H9 (cell line): ENCODE measurements around the gene VIP. TPM values are rescaled to one million over a fixed set of nuclear protein-coding genes. Genes with fewer than 3 reads are reported as not detected.

ENCODE experiments used
- DNase-seq: peaks from one replicate; pipeline ENCODE4 v3.0.0-alpha.2; 2017
- H2AFZ ChIP-seq: one replicate; pipeline ENCODE4 v1.6.1; 2013; ENCODE audit warnings: mild to moderate bottlenecking, low read length, control low read depth, moderate library complexity
- H2AK5ac ChIP-seq: 2 replicates; pipeline ENCODE4 v1.6.1; 2013; ENCODE audit warnings: low read length, control low read depth, mixed read lengths; ENCODE audit not compliant: insufficient read length
- H2BK120ac ChIP-seq: one replicate; pipeline ENCODE4 v1.6.1; 2013; ENCODE audit warnings: low read depth, mild to moderate bottlenecking, low read length, control low read depth, inconsistent platforms; ENCODE audit not compliant: poor library complexity, severe bottlenecking
- H2BK12ac ChIP-seq: 2 replicates; pipeline ENCODE4 v1.6.1; 2013; ENCODE audit warnings: low read length, control low read depth, mixed read lengths, low read depth; ENCODE audit not compliant: insufficient read length
- H2BK15ac ChIP-seq: 2 replicates; pipeline ENCODE4 v1.6.1; 2013; ENCODE audit warnings: low read depth, low read length, control low read depth
- H2BK20ac ChIP-seq: one replicate; pipeline ENCODE4 v1.6.1; 2013; ENCODE audit warnings: low read depth, mild to moderate bottlenecking, low read length, control low read depth, inconsistent platforms; ENCODE audit not compliant: poor library complexity, severe bottlenecking
- H2BK5ac ChIP-seq: 2 replicates; pipeline ENCODE4 v1.6.1; 2013; ENCODE audit warnings: low read length, control low read depth, mixed read lengths; ENCODE audit not compliant: insufficient read length
- H3K14ac ChIP-seq: 2 replicates; pipeline ENCODE4 v1.6.1; 2013; ENCODE audit warnings: low read length, control low read depth; ENCODE audit not compliant: insufficient read depth
- H3K18ac ChIP-seq: 2 replicates; pipeline ENCODE4 v1.6.1; 2013; ENCODE audit warnings: low read depth, mild to moderate bottlenecking, mixed read lengths, low read length, control low read depth; ENCODE audit not compliant: insufficient read length
- H3K23ac ChIP-seq: 2 replicates; pipeline ENCODE4 v1.6.1; 2013; ENCODE audit warnings: low read length, control low read depth, mixed read lengths, low read depth; ENCODE audit not compliant: insufficient read length
- H3K23me2 ChIP-seq: 2 replicates; pipeline ENCODE4 v1.6.1; 2013; ENCODE audit warnings: low read depth, mild to moderate bottlenecking, mixed read lengths, low read length, control low read depth; ENCODE audit not compliant: insufficient read length, poor library complexity, severe bottlenecking
- H3K27ac ChIP-seq: 2 replicates; pipeline ENCODE4 v1.5.1; 2013; ENCODE audit warnings: low read length, control low read depth, mixed read lengths, low read depth; ENCODE audit not compliant: insufficient read length
- H3K27me3 ChIP-seq: 2 replicates; pipeline ENCODE4 v1.6.1; 2013; ENCODE audit warnings: low read length, control low read depth, inconsistent platforms; ENCODE audit not compliant: insufficient read depth
- H3K4ac ChIP-seq: 2 replicates; pipeline ENCODE4 v1.6.1; 2013; ENCODE audit warnings: low read depth, mild to moderate bottlenecking, control low read depth, inconsistent platforms, low read length, moderate library complexity
- H3K4me1 ChIP-seq: 2 replicates; pipeline ENCODE4 v1.6.1; 2013; ENCODE audit warnings: low read length, control low read depth, inconsistent platforms; ENCODE audit not compliant: insufficient read depth
- H3K4me2 ChIP-seq: 2 replicates; pipeline ENCODE4 v1.6.1; 2013; ENCODE audit warnings: low read length, control low read depth, mixed read lengths; ENCODE audit not compliant: insufficient read length, insufficient read depth
- H3K56ac ChIP-seq: 2 replicates; pipeline ENCODE4 v1.6.1; 2013; ENCODE audit warnings: low read depth, mild to moderate bottlenecking, mixed read lengths, low read length, control low read depth; ENCODE audit not compliant: insufficient read length
- H3K79me1 ChIP-seq: 2 replicates; pipeline ENCODE4 v1.6.1; 2013; ENCODE audit warnings: low read depth, mild to moderate bottlenecking, moderate library complexity, low read length, control low read depth, inconsistent platforms; ENCODE audit not compliant: insufficient read depth, poor library complexity, severe bottlenecking
- H3K79me2 ChIP-seq: 2 replicates; pipeline ENCODE4 v1.6.1; 2013; ENCODE audit warnings: low read length, control low read depth, inconsistent platforms; ENCODE audit not compliant: insufficient read depth
- H3K9ac ChIP-seq: 2 replicates; pipeline ENCODE4 v1.6.1; 2013; ENCODE audit warnings: low read length, control low read depth, mixed read lengths; ENCODE audit not compliant: insufficient read length; ENCODE audit errors: extremely low read depth
- H3K9me3 ChIP-seq: one replicate; pipeline ENCODE4 v1.6.1; 2013; ENCODE audit warnings: low read depth, low read length, inconsistent platforms; ENCODE audit not compliant: control insufficient read depth
- H3T11ph ChIP-seq: one replicate; pipeline ENCODE4 v1.6.1; 2013; ENCODE audit warnings: mild to moderate bottlenecking, low read length, control low read depth, inconsistent platforms
- H4K20me1 ChIP-seq: one replicate; pipeline ENCODE4 v1.6.1; 2013; ENCODE audit not compliant: control insufficient read depth, insufficient read length, insufficient read depth
- H4K5ac ChIP-seq: 2 replicates; pipeline ENCODE4 v1.6.1; 2013; ENCODE audit warnings: low read depth, mild to moderate bottlenecking, mixed read lengths, low read length, control low read depth; ENCODE audit not compliant: insufficient read length
- H4K8ac ChIP-seq: replicated peaks from 2 replicates; pipeline ENCODE4 v1.6.1; 2013; ENCODE audit warnings: low read length, control low read depth, mixed read lengths, low read depth; ENCODE audit not compliant: insufficient read length
- H4K91ac ChIP-seq: 2 replicates; pipeline ENCODE4 v1.6.1; 2013; ENCODE audit warnings: low read depth, mild to moderate bottlenecking, moderate library complexity, mixed read lengths, low read length, control low read depth; ENCODE audit not compliant: insufficient read length
- H3K27ac Mint-ChIP-seq, 3 experiments: 2 replicates in 2 of 3; 3 replicates in 1 of 3; pipeline ENCODE4 v1.8.0; 2020 to 2021; ENCODE audit warnings: mixed read lengths in 3 of 3, mild to moderate bottlenecking in 1 of 3, moderate library complexity in 1 of 3
- H3K27me3 Mint-ChIP-seq: 2 replicates; pipeline ENCODE4 v1.8.0; 2021; ENCODE audit warnings: low read depth, mild to moderate bottlenecking, moderate library complexity, mixed read lengths
- H3K36me3 Mint-ChIP-seq, 3 experiments: 2 replicates in 2 of 3; 3 replicates in 1 of 3; pipeline ENCODE4 v1.8.0; 2020 to 2021; ENCODE audit warnings: low read depth in 3 of 3, mixed read lengths in 3 of 3; ENCODE audit not compliant: insufficient read depth in 1 of 3
- H3K4me1 Mint-ChIP-seq, 2 experiments: 2 replicates each; pipeline ENCODE4 v1.8.0; 2020; ENCODE audit warnings: mixed read lengths in 2 of 2
- H3K4me3 Mint-ChIP-seq, 2 experiments: 2 replicates in 1 of 2; 3 replicates in 1 of 2; pipeline ENCODE4 v1.8.0; 2020 to 2021; ENCODE audit warnings: mild to moderate bottlenecking in 2 of 2, mixed read lengths in 2 of 2, moderate library complexity in 1 of 2
- H3K9me3 Mint-ChIP-seq, 2 experiments: 2 replicates in 1 of 2; 3 replicates in 1 of 2; pipeline ENCODE4 v1.8.0; 2020; ENCODE audit warnings: mild to moderate bottlenecking in 2 of 2, mixed read lengths in 2 of 2, moderate library complexity in 1 of 2
- CTCF ChIP-seq: fragments of 200-600 bp; sonication (generic); conservative IDR thresholded peaks from 3 replicates; pipeline ENCODE4 v1.8.0; 2021; ENCODE audit warnings: antibody characterized with exemption, mild to moderate bottlenecking
- WGBS: extraction: QIAGEN DNeasy Blood & Tissue Kit; methylation state at CpG from one replicate; pipeline ENCODE4 v1.1.7; 2013; ENCODE audit warnings: missing lambda C conversion rate, low lambda C conversion rate, mixed read lengths; ENCODE audit not compliant: insufficient read length; ENCODE audit errors: extremely low coverage; 5-methylcytosine and 5-hydroxymethylcytosine counted together
- total RNA-seq: library from RNA; stranded (reverse); gene quantifications from 2 replicates; pipeline ENCODE4 v1.2.1, GENCODE V29; 2021

Gene VIP
- total RNA-seq, 1 experiment from 2014 or later: not detected

DNA sequence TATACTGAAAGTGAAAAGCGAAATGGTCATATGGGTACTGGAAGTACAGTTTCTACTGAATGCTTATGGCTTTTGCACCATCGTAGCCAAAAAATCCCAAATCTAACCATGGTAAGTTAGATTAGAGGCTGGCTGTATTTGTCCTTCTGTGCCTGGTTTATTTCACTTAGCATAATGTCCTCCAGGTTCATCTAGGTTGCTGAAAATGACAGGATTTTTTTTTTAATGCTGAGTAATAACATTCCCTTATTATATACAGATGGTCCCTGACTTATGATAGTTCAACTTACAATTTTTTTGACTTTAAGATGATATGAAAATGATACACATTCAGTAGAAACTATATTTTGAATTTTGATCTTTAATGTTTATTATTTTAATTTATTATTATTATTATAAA lies 45.3 kb upstream of the VIP start:
- no peak for TF ChIP-seq CTCF
- Histone ChIP-seq H2AK5ac (no peak overlapping the region), H3K27ac (no peak overlapping the region), H3K4me2 (no peak overlapping the region), H3K27me3 (no peaks in the 10 kb centered on the region), H2AFZ (no peak overlapping the region), H3K56ac (no peak overlapping the region), H3K4ac (no peak overlapping the region), H4K20me1 (no peaks in the 10 kb centered on the region), H3K23me2 (no peaks in the 10 kb centered on the region), H2BK120ac (no peak overlapping the region), H3K18ac (no peak overlapping the region), H3T11ph (no peak overlapping the region), H2BK15ac (no peak overlapping the region), H4K8ac (no peak overlapping the region), H3K9ac (no peak overlapping the region), H3K4me1 (no peaks in the 10 kb centered on the region), H2BK20ac (no peak overlapping the region), H3K23ac (no peak overlapping the region), H2BK12ac (no peak overlapping the region), H4K91ac (no peak overlapping the region), H2BK5ac (no peak overlapping the region), H3K9me3 (no peaks in the 10 kb centered on the region), H4K5ac (no peak overlapping the region), H3K79me1 (no peaks in the 10 kb centered on the region), H3K14ac (no peak overlapping the region), H3K79me2 (no peaks in the 10 kb centered on the region)
- no peak overlapping the region for H3K27ac Mint-ChIP-seq
- no peaks in the 10 kb centered on the region for H3K36me3 Mint-ChIP-seq
- H3K4me1 Mint-ChIP-seq: peaks cover 0 to 11% of the 10 kb centered on the region in 2 experiments; a peak in 1 of 4 replicates
- no peaks in the 10 kb centered on the region for H3K27me3 Mint-ChIP-seq
- no peak overlapping the region for H3K4me3 Mint-ChIP-seq
- no peak for DNase-seq
- H3K9me3 Mint-ChIP-seq: peaks cover 0 to 4% of the 10 kb centered on the region in 2 experiments; a peak in 2 of 5 replicates
- no CpG with 5 or more reads among the region's 2 CpGs for WGBS
